K562 (cell line): Measurements from ENCODE around the gene TMX4.

Source experiments
- CBFA2T2 ChIP-seq: fragments of 450-650 bp; conservative IDR thresholded peaks from 2 replicates; pipeline ENCODE4 v1.6.1; 2017; ENCODE audit warnings: mild to moderate bottlenecking
- CREB1 ChIP-seq, 2 experiments: sonication (generic) in 1 of 2; formaldehyde crosslinking in 1 of 2; IDR thresholded peaks; 2 replicates each; pipeline versions ENCODE4 v1.6.1 to v1.8.0; 2012 to 2022; ENCODE audit warnings: inconsistent platforms in 1 of 2, mild to moderate bottlenecking in 1 of 2, missing genetic modification reagents in 1 of 2, moderate library complexity in 1 of 2
- EP300 ChIP-seq: IDR thresholded peaks from 2 replicates; pipeline ENCODE4 v1.6.1; 2012; ENCODE audit warnings: low read length, improper control_type of control experiment
- ESRRB ChIP-seq: fragments of 250-450 bp; sonication (Bioruptor Pico); IDR thresholded peaks from 2 replicates; pipeline ENCODE4 v1.5.0; 2020; ENCODE audit warnings: mild to moderate bottlenecking, moderate library complexity, borderline replicate concordance
- SRSF9 ChIP-seq: fragments of 200-400 bp; formaldehyde crosslinking; IDR thresholded peaks from 2 replicates; pipeline ENCODE4 v1.6.1; 2017; ENCODE audit warnings: low read depth, low read length, borderline replicate concordance
- ZBTB12 ChIP-seq: fragments of 250-450 bp; sonication (Bioruptor Pico); IDR thresholded peaks from 2 replicates; pipeline ENCODE4 v1.4.0; 2020
- ZNF75A ChIP-seq: fragments of 450-650 bp; formaldehyde crosslinking; IDR thresholded peaks from 2 replicates; pipeline ENCODE4 v1.4.0; 2020; ENCODE audit warnings: mild to moderate bottlenecking
- TF ChIP-seq, protein P1 (sequence below): fragments of 450-650 bp; IDR thresholded peaks from 2 replicates; pipeline ENCODE4 v1.6.1; 2016; ENCODE audit warnings: borderline replicate concordance

DNA sequence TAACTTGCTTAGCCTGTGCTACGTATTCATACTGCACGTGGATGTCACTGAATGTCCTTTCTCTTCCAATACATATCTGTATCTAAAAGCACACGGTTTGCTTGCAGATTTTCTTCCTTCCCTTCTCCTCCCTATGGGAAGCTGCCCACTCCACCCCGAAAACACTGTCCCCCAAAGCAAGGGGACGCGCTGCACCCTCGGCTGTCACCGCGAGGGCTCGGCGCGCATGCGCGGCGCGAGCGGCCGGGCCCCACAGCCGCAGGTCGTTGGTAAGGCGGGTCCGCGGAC, 659 bp downstream of the TMX4 start:
- no peak for TF ChIP-seq ZBTB12 (CRISPR knock-in tag)
- no peak for TF ChIP-seq SRSF9
- TF ChIP-seq, protein P1, sequence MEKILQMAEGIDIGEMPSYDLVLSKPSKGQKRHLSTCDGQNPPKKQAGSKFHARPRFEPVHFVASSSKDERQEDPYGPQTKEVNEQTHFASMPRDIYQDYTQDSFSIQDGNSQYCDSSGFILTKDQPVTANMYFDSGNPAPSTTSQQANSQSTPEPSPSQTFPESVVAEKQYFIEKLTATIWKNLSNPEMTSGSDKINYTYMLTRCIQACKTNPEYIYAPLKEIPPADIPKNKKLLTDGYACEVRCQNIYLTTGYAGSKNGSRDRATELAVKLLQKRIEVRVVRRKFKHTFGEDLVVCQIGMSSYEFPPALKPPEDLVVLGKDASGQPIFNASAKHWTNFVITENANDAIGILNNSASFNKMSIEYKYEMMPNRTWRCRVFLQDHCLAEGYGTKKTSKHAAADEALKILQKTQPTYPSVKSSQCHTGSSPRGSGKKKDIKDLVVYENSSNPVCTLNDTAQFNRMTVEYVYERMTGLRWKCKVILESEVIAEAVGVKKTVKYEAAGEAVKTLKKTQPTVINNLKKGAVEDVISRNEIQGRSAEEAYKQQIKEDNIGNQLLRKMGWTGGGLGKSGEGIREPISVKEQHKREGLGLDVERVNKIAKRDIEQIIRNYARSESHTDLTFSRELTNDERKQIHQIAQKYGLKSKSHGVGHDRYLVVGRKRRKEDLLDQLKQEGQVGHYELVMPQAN = peak; percentile 45; the same call in 1 of the 2 replicates
- TF ChIP-seq EP300 = no peak
- TF ChIP-seq ESRRB (CRISPR knock-in tag) = no peak
- TF ChIP-seq ZNF75A = no peak
- no peak for TF ChIP-seq CREB1 (IDR thresholded peaks at IDR 0.05)
- no peak; the same call in 1 of the 2 replicates for TF ChIP-seq CREB1 (CRISPR knock-in tag; IDR thresholded peaks at IDR 0.05)
- TF ChIP-seq CBFA2T2 = no peak
